Measurements from ENCODE around the gene ARL13B. TPM values are rescaled to one million over a fixed set of nuclear protein-coding genes. Genes with fewer than 3 reads are reported as not detected.
"Not testable (repeated sequence)": the region's sequence is repeated elsewhere in the genome, so short reads cannot be mapped to it uniquely, and the experiment has no call there.

ARL13B gene
- total and polyA plus RNA-seq, 2 of the 13 experiments (the other 11 are each of a cell fraction or from before 2014, with no cell fraction given), result 2.2 to 9.6 TPM

DNA sequence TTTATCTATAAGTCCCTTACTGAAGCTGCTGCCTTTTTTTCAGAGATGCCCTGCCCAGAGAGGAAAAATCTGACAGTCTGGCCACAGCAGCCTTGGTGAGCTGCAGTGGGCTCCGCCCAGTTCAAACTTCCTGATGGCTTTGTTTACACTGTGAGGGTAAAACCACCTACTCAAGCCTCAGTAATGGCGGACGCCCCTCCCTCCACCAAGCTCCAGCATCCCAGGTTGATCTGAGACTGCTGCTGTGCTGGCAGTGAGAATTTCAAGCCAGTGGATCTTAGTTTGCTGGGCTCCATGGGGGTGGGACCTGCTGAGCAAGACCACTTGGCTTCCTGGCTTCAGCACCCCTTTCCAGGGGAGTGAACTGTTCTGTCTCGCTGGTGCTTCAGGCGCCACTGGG is 100.6 kb downstream of the ARL13B start:
- H3K4me3 ChIP-seq (replicated peaks in 1 of 3; ENCODE audit: insufficient read depth in 1 of 3, low read depth in 2 of 3, low read length in 3 of 3); H3K9ac ChIP-seq (ENCODE audit: insufficient read depth, low read depth, low read length); H3K27me3 ChIP-seq (ENCODE audit: control insufficient read depth in 1 of 2, insufficient read depth in 2 of 2, low read length in 2 of 2); H3K4me2 ChIP-seq (ENCODE audit: low read depth, low read length); H3K79me2 ChIP-seq (ENCODE audit: insufficient read depth, low read length); in situ Hi-C loops (cut with HindIII; ENCODE audit: extremely low pct_ligation_motif_present, low pct_unique_long_range_greater_than_20kb); CTCF ChIA-PET (ENCODE audit: low intra/inter-chr PET ratio, low total read pairs); H3K27ac ChIP-seq (ENCODE audit: extremely low read length, insufficient read depth, low read length); H3K9me3 ChIP-seq (ENCODE audit: low read length); H4K20me1 ChIP-seq (ENCODE audit: insufficient read depth, low read length); H2AFZ ChIP-seq (ENCODE audit: low read length); FAIRE-seq; H3K36me3 ChIP-seq (replicated peaks in 1 of 2; ENCODE audit: control insufficient read depth in 1 of 2, insufficient read depth in 2 of 2, low read length in 2 of 2); BruUV-seq (replicated peaks); intact Hi-C loops (cut with micrococcal nuclease; ENCODE audit: unreplicated experiment); TF ChIP-seq FOXA1 (IDR thresholded peaks at IDR 0.05): not testable (repeated sequence)
- TF ChIP-seq HOXA3 (CRISPR knock-in tag; IDR thresholded peaks at IDR 0.05), result peak; percentile 70
- TF ChIP-seq ZMYM4 (CRISPR knock-in tag; IDR thresholded peaks at IDR 0.05), result peak; percentile 54; the same call in 1 of the 2 replicates
- 0 out of 2 replicates have a peak, but pooled peaks have one; percentile 50 for TF ChIP-seq FOXA3 (CRISPR knock-in tag; IDR thresholded peaks at IDR 0.05)
- TF ChIP-seq FOXA1 (CRISPR knock-in tag; IDR thresholded peaks at IDR 0.05), result peak; percentile 56
- TF ChIP-seq, protein P1, sequence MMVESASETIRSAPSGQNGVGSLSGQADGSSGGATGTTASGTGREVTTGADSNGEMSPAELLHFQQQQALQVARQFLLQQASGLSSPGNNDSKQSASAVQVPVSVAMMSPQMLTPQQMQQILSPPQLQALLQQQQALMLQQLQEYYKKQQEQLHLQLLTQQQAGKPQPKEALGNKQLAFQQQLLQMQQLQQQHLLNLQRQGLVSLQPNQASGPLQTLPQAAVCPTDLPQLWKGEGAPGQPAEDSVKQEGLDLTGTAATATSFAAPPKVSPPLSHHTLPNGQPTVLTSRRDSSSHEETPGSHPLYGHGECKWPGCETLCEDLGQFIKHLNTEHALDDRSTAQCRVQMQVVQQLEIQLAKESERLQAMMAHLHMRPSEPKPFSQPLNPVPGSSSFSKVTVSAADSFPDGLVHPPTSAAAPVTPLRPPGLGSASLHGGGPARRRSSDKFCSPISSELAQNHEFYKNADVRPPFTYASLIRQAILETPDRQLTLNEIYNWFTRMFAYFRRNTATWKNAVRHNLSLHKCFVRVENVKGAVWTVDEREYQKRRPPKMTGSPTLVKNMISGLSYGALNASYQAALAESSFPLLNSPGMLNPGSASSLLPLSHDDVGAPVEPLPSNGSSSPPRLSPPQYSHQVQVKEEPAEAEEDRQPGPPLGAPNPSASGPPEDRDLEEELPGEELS (CRISPR knock-in tag; IDR thresholded peaks at IDR 0.05), result 0 out of 2 replicates have a peak, but pooled peaks have one; percentile 14
- TF ChIP-seq, protein P2, sequence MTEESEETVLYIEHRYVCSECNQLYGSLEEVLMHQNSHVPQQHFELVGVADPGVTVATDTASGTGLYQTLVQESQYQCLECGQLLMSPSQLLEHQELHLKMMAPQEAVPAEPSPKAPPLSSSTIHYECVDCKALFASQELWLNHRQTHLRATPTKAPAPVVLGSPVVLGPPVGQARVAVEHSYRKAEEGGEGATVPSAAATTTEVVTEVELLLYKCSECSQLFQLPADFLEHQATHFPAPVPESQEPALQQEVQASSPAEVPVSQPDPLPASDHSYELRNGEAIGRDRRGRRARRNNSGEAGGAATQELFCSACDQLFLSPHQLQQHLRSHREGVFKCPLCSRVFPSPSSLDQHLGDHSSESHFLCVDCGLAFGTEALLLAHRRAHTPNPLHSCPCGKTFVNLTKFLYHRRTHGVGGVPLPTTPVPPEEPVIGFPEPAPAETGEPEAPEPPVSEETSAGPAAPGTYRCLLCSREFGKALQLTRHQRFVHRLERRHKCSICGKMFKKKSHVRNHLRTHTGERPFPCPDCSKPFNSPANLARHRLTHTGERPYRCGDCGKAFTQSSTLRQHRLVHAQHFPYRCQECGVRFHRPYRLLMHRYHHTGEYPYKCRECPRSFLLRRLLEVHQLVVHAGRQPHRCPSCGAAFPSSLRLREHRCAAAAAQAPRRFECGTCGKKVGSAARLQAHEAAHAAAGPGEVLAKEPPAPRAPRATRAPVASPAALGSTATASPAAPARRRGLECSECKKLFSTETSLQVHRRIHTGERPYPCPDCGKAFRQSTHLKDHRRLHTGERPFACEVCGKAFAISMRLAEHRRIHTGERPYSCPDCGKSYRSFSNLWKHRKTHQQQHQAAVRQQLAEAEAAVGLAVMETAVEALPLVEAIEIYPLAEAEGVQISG (CRISPR knock-in tag; IDR thresholded peaks at IDR 0.05), result 0 out of 2 replicates have a peak, but pooled peaks have one; percentile 16
- TF ChIP-seq KLF12 (CRISPR knock-in tag; IDR thresholded peaks at IDR 0.05; ENCODE audit: borderline replicate concordance), result 0 out of 2 replicates have a peak, but pooled peaks have one; percentile 34
- TF ChIP-seq SP5 (CRISPR knock-in tag; IDR thresholded peaks at IDR 0.05; ENCODE audit: borderline replicate concordance, low read depth), result peak; percentile 70; the same call in 1 of the 2 replicates
- TF ChIP-seq YY1 (IDR thresholded peaks at IDR 0.05; ENCODE audit: insufficient read depth, insufficient replicate concordance, low read depth, low read length), result peak; percentile 70
- peaks cover 27% of the 10 kb centered on the region for H3K4me1 ChIP-seq (ENCODE audit: insufficient read depth, low read length)
- POLR2A ChIA-PET, result interaction anchor here (0.6 kb wide), 1 partner anchor 18 kb away, joined by 4 read pairs; the partner anchor contains the start of genes DHFR2 and NSUN3
- WGBS (ENCODE audit: low lambda C conversion rate), result 90% methylated on average over 1 of the region's 5 CpGs
- ATAC-seq, result peak; percentile 63; the same call in 2 of the 3 replicates
- peak; percentile 45 for DNase-seq (ENCODE audit: low spot score)
